ENCODE measurements around the gene PLA2G4F. TPM values are rescaled to one million over a fixed set of nuclear protein-coding genes. Genes with fewer than 3 reads are reported as not detected.

PLA2G4F gene
- total RNA-seq, 1 experiment from 2014 or later = 0.05 TPM

DNA sequence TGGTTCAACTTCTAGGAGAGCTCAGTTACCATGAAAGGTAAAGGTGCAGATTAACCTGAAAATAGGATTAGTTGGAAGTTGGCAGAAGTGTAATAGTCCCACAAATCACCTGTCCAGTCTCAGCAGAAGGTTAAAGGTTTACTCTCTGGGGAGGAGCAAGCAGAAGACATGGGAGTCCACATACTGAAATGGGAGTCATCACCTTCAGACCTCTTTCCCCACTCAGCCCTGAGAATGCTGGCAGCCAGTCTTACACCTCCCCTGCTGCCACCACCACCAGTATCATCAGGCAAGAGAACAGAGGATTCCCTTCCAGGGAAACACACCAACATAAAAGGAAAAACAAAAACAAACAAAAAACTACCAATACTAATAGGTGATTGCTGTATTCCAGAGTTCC, 48.2 kb downstream of the PLA2G4F start:
- TF ChIP-seq ELF1 (IDR thresholded peaks at IDR 0.05; ENCODE audit: borderline replicate concordance, low read depth) (no peak), RAD21 (IDR thresholded peaks at IDR 0.05; ENCODE audit: low read depth) (no peak), EGR1 (IDR thresholded peaks at IDR 0.05; ENCODE audit: low read depth) (no peak), EZH2phosphoT487 (IDR thresholded peaks at IDR 0.05; ENCODE audit: borderline replicate concordance) (no peak), POLR2A (IDR thresholded peaks at IDR 0.05; ENCODE audit: borderline replicate concordance, extremely low read depth, insufficient read depth, insufficient read length) (no peak), SP1 (IDR thresholded peaks at IDR 0.05; ENCODE audit: low read depth) (no peak), SRF (IDR thresholded peaks at IDR 0.05; ENCODE audit: low read depth) (no peak)
- TF ChIP-seq, protein P1, sequence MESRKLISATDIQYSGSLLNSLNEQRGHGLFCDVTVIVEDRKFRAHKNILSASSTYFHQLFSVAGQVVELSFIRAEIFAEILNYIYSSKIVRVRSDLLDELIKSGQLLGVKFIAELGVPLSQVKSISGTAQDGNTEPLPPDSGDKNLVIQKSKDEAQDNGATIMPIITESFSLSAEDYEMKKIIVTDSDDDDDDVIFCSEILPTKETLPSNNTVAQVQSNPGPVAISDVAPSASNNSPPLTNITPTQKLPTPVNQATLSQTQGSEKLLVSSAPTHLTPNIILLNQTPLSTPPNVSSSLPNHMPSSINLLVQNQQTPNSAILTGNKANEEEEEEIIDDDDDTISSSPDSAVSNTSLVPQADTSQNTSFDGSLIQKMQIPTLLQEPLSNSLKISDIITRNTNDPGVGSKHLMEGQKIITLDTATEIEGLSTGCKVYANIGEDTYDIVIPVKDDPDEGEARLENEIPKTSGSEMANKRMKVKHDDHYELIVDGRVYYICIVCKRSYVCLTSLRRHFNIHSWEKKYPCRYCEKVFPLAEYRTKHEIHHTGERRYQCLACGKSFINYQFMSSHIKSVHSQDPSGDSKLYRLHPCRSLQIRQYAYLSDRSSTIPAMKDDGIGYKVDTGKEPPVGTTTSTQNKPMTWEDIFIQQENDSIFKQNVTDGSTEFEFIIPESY (IDR thresholded peaks at IDR 0.05; ENCODE audit: extremely low read depth, insufficient replicate concordance, low read length) = no peak
- TF ChIP-seq, protein P2, sequence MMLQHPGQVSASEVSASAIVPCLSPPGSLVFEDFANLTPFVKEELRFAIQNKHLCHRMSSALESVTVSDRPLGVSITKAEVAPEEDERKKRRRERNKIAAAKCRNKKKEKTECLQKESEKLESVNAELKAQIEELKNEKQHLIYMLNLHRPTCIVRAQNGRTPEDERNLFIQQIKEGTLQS (IDR thresholded peaks at IDR 0.05) = no peak
- TF ChIP-seq, protein P3, sequence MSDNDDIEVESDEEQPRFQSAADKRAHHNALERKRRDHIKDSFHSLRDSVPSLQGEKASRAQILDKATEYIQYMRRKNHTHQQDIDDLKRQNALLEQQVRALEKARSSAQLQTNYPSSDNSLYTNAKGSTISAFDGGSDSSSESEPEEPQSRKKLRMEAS (IDR thresholded peaks at IDR 0.05) = no peak
- no peak overlapping the region for H3K4me3 ChIP-seq (replicated peaks in 1 of 2; ENCODE audit: low read depth in 1 of 2, low read length in 2 of 2)
- RAD21 ChIA-PET (ENCODE audit: low non-redundant PET in 1 of 2, low total read pairs in 2 of 2, uncharacterized antibody in 2 of 2, unreplicated experiment in 2 of 2) = no interaction called here
- no peaks in the 10 kb centered on the region for H3K36me3 ChIP-seq (ENCODE audit: control insufficient read depth in 1 of 2, insufficient read depth in 2 of 2, low read length in 2 of 2)
- ATAC-seq = no peak
- POLR2A ChIA-PET = no interaction called here
- no peaks in the 10 kb centered on the region for H3K79me2 ChIP-seq (ENCODE audit: insufficient read depth, low read length)
- no peak overlapping the region for H2AFZ ChIP-seq (ENCODE audit: low read depth, low read length, poor library complexity, severe bottlenecking)
- no peak for DNase-seq (ENCODE audit: low read depth, low spot score)
- intact Hi-C loops (cut with micrococcal nuclease) = no loop called here
- no peaks in the 10 kb centered on the region for H3K27me3 ChIP-seq (ENCODE audit: insufficient read depth, low read length)
- no peaks in the 10 kb centered on the region for H3K9me2 ChIP-seq (ENCODE audit: insufficient read depth)
- no peak overlapping the region for H3K4me2 ChIP-seq (ENCODE audit: low read length)
- BruUV-seq (replicated peaks) = no TSS peak
- H4K20me1 ChIP-seq (ENCODE audit: insufficient read depth) = no peaks in the 10 kb centered on the region
- no peak overlapping the region for H3K9ac ChIP-seq (ENCODE audit: low read length)
- no peaks in the 10 kb centered on the region; a peak in 1 of 4 replicates for H3K9me3 ChIP-seq (ENCODE audit: control insufficient read depth in 1 of 2, insufficient read depth in 1 of 2, low read depth in 1 of 2, low read length in 2 of 2)
- no peak overlapping the region for H3K27ac ChIP-seq (ENCODE audit: low read depth, low read length)
- peaks cover 0 to 5% of the 10 kb centered on the region in 2 experiments; a peak in 1 of 4 replicates for H3K4me1 ChIP-seq (ENCODE audit: control insufficient read depth in 1 of 2, insufficient read depth in 2 of 2, low read length in 2 of 2)
- CTCF ChIA-PET = no interaction called here

Measured in HCT116 (cell line).